A549 (cell line): Measurements from ENCODE around the gene SART3. TPM values are rescaled to one million over a fixed set of nuclear protein-coding genes. Genes with fewer than 3 reads are reported as not detected.
A peak's percentile ranks its signal among the peaks of the same experiment; 100 is the strongest.

Source experiments
- ATAC-seq, 2 experiments: fragments of 200-7000 bp in 1 of 2; fragments of >200 bp in 1 of 2; cut with Nextera tagmentation in 1 of 2; cut with Tn5 transposase in 1 of 2; 3 replicates each; pipeline versions ENCODE4 v1.8.0 to v1.9.1; 2018 to 2020; ENCODE audit warnings: mild to moderate bottlenecking in 1 of 2, moderate library complexity in 1 of 2
- CTCF ChIA-PET: fragments of 300-600 bp; sonication (Branson Sonifier 250); formaldehyde crosslinking; extraction: SDS; loops from one replicate; lab custom pipeline; 2021; ENCODE audit warnings: antibody characterized with exemption, inconsistent platforms; lab: Yijun Ruan, JAX
- POLR2A ChIA-PET: fragments of 350-600 bp; formaldehyde crosslinking; extraction: SDS; loops from one replicate; lab custom pipeline; 2021; ENCODE audit warnings: antibody characterized with exemption, inconsistent platforms; lab: Yijun Ruan, JAX
- DNase-seq, 2 experiments: peaks; one replicate each; pipeline versions ENCODE4 v3.0.0 to v3.0.0-alpha.2; 2011 to 2016; ENCODE audit warnings: low read depth in 1 of 2, low spot score in 1 of 2
- FAIRE-seq: peaks from 2 replicates; lab custom pipeline; 2011; peaks lifted over from hg19 to GRCh38; lab: Jason Lieb, UNC
- H3K27ac ChIP-seq, 2 experiments: fragments of >200 bp; sonication (Bioruptor Twin); formaldehyde crosslinking; 3 replicates each; pipeline ENCODE4 v1.5.1; 2016 to 2017
- H3K4me1 ChIP-seq: fragments of >200 bp; sonication (Bioruptor Twin); formaldehyde crosslinking; 3 replicates; pipeline ENCODE4 v1.6.1; 2016
- H3K4me2 ChIP-seq: fragments of >200 bp; sonication (Bioruptor Twin); formaldehyde crosslinking; 3 replicates; pipeline ENCODE4 v1.6.1; 2016
- H3K4me3 ChIP-seq: fragments of >200 bp; sonication (Bioruptor Twin); formaldehyde crosslinking; 3 replicates; pipeline ENCODE4 v1.5.1; 2016
- H3K9me3 ChIP-seq: fragments of >200 bp; sonication (Bioruptor Twin); formaldehyde crosslinking; 3 replicates; pipeline ENCODE4 v1.6.1; 2016
- CBX8 ChIP-seq: fragments of 200-600 bp; sonication (generic); IDR thresholded peaks from 2 replicates; pipeline ENCODE4 v1.6.1; 2016
- CHD2 ChIP-seq: fragments of 150-350 bp; IDR thresholded peaks from 2 replicates; pipeline ENCODE4 v1.6.1; 2014; ENCODE audit warnings: low read length; ENCODE audit not compliant: partially characterized antibody
- CTCF ChIP-seq: fragments of >200 bp; sonication (Bioruptor Twin); formaldehyde crosslinking; IDR thresholded peaks from 3 replicates; pipeline ENCODE4 v1.5.1; 2016
- E2F6 ChIP-seq: IDR thresholded peaks from 2 replicates; pipeline ENCODE4 v1.6.1; 2012; ENCODE audit warnings: low read depth, borderline replicate concordance
- EHMT2 ChIP-seq: fragments of 200-600 bp; sonication (generic); IDR thresholded peaks from 2 replicates; pipeline ENCODE4 v1.6.1; 2016; ENCODE audit warnings: antibody characterized with exemption, low read depth, mild to moderate bottlenecking, moderate library complexity
- ESRRA ChIP-seq: fragments of 150-350 bp; IDR thresholded peaks from 2 replicates; pipeline ENCODE4 v1.6.1; 2014; ENCODE audit warnings: mild to moderate bottlenecking, low read length, borderline replicate concordance
- FOXS1 ChIP-seq: fragments of 250-450 bp; sonication (Bioruptor Pico); IDR thresholded peaks from 2 replicates; pipeline ENCODE4 v1.5.0; 2020; ENCODE audit warnings: mild to moderate bottlenecking, moderate library complexity
- GATA3 ChIP-seq: IDR thresholded peaks from 2 replicates; pipeline ENCODE4 v1.6.1; 2012; ENCODE audit warnings: borderline replicate concordance
- JUN ChIP-seq, 2 experiments: fragments of >200 bp; sonication (Bioruptor Twin); formaldehyde crosslinking; IDR thresholded peaks; 2 replicates in 1 of 2; 3 replicates in 1 of 2; pipeline ENCODE4 v1.6.1; 2016 to 2017
- JUNB ChIP-seq: fragments of >200 bp; sonication (Bioruptor Twin); formaldehyde crosslinking; IDR thresholded peaks from 2 replicates; pipeline ENCODE4 v1.6.1; 2016
- NFE2L2 ChIP-seq: fragments of 150-350 bp; conservative IDR thresholded peaks from 2 replicates; pipeline ENCODE4 v1.6.1; 2014; ENCODE audit warnings: low read length
- NPAS2 ChIP-seq: fragments of 250-450 bp; sonication (Bioruptor Pico); IDR thresholded peaks from 2 replicates; pipeline ENCODE4 v1.8.0; 2022; ENCODE audit warnings: mild to moderate bottlenecking, moderate library complexity, borderline replicate concordance
- PHF8 ChIP-seq: fragments of 200-600 bp; sonication (generic); IDR thresholded peaks from 2 replicates; pipeline ENCODE4 v1.6.1; 2016; ENCODE audit warnings: low read depth, mild to moderate bottlenecking, antibody characterized with exemption, moderate library complexity, borderline replicate concordance
- POLR2A ChIP-seq: IDR thresholded peaks from 2 replicates; pipeline ENCODE4 v1.6.1; 2012; ENCODE audit warnings: mild to moderate bottlenecking, low read length
- RAD21 ChIP-seq, 2 experiments: fragments of >200 bp in 1 of 2; sonication (Bioruptor Twin) in 1 of 2; formaldehyde crosslinking in 1 of 2; IDR thresholded peaks in 1 of 2; conservative IDR thresholded peaks in 1 of 2; 2 replicates in 1 of 2; 3 replicates in 1 of 2; pipeline ENCODE4 v1.6.1; 2012 to 2018; ENCODE audit warnings: inconsistent platforms in 1 of 2
- RCOR1 ChIP-seq: fragments of 150-350 bp; IDR thresholded peaks from 2 replicates; pipeline ENCODE4 v1.6.1; 2014; ENCODE audit warnings: antibody characterized with exemption, low read length, low read depth
- RFX5 ChIP-seq: fragments of 450-650 bp; IDR thresholded peaks from 2 replicates; pipeline ENCODE4 v1.7.1; 2014; ENCODE audit warnings: antibody characterized with exemption, mild to moderate bottlenecking, moderate library complexity
- SMC3 ChIP-seq: fragments of >200 bp; sonication (Bioruptor Twin); formaldehyde crosslinking; IDR thresholded peaks from 3 replicates; pipeline ENCODE4 v1.6.1; 2018; ENCODE audit warnings: inconsistent platforms
- TP53 ChIP-seq: fragments of 250-450 bp; sonication (Bioruptor Pico); IDR thresholded peaks from 2 replicates; pipeline ENCODE4 v1.5.0; 2021; ENCODE audit warnings: mild to moderate bottlenecking, moderate library complexity
- ZFP36 ChIP-seq: fragments of 450-650 bp; IDR thresholded peaks from 2 replicates; pipeline ENCODE4 v1.6.1; 2014; ENCODE audit warnings: borderline replicate concordance; ENCODE audit not compliant: partially characterized antibody
- ZNF302 ChIP-seq: fragments of 250-450 bp; sonication (Bioruptor Pico); IDR thresholded peaks from 2 replicates; pipeline ENCODE4 v1.9.0; 2021; ENCODE audit warnings: inconsistent platforms, mild to moderate bottlenecking, moderate library complexity
- ZSCAN20 ChIP-seq: fragments of 250-450 bp; sonication (Bioruptor Pico); IDR thresholded peaks from 2 replicates; pipeline ENCODE4 v1.8.0; 2022; ENCODE audit warnings: mild to moderate bottlenecking, moderate library complexity
- WGBS: methylation state at CpG from one replicate; pipeline ENCODE4 v1.1.6; 2017; ENCODE audit errors: missing lambda C conversion rate; 5-methylcytosine and 5-hydroxymethylcytosine counted together
- polyA plus RNA-seq, 4 experiments: library from polyadenylated mRNA; depleted of rRNA in 3 of 4; stranded (reverse); fragments of >200 nt; fragmentation: RNase III in 1 of 4; extraction: RNeasy Plus Mini Kit Qiagen cat#74134 plus additional on column Dnase treatment in 1 of 4; gene quantifications; 2 replicates in 3 of 4; 3 replicates in 1 of 4; pipeline ENCODE4 v1.2.3, GENCODE V29; 2011 to 2017
- TF ChIP-seq, protein P1 (sequence below): IDR thresholded peaks from 2 replicates; pipeline ENCODE4 v1.6.1; 2012

Gene SART3
- polyA plus RNA-seq, 2 of the 4 experiments (the other 2 are of a cell fraction), result 52.7 to 77.2 TPM

DNA sequence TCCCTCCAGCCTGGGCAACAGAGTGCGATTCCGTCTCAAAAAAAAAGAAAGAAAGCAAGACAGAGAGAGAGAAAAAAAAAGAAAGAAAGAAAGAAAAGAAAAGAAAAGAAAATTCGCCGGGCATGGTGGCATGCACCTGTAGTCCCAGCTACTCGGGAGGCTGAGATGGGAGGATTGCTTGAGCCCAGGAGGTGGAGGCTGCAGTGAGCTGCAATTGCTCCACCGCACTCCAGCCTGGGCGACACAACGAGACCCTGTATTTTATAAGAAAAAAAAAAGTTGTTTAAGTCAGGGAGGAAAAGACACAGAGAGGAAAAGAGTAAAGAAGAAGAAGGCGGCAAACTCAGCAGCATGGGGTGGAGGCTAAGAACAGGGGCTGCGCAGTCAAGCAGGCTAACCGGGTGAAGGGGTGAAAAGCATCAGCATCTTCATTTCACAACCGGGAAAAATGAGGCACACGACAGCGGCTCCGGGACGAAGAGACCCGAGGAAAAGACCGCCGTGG lies 46.5 kb downstream of the SART3 start:
- no peak overlapping the region; a peak in 1 of 6 replicates for H3K27ac ChIP-seq
- FAIRE-seq, result no peak
- 26% methylated on average over 19 of the region's 19 CpGs for WGBS
- no peak for DNase-seq
- TF ChIP-seq PHF8, result no peak
- TF ChIP-seq EHMT2, result no peak
- TF ChIP-seq CTCF, result no peak
- TF ChIP-seq, protein P1, sequence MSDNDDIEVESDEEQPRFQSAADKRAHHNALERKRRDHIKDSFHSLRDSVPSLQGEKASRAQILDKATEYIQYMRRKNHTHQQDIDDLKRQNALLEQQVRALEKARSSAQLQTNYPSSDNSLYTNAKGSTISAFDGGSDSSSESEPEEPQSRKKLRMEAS, result no peak
- TF ChIP-seq TP53 (CRISPR knock-in tag), result no peak
- TF ChIP-seq FOXS1 (CRISPR knock-in tag), result no peak
- peak; percentile 35; the same call in 1 of the 2 replicates for TF ChIP-seq ZNF302
- peak overlapping the region; percentile 58 for H3K4me2 ChIP-seq
- H3K9me3 ChIP-seq, result 0 out of 3 replicates have a peak, but pooled peaks cover 6% of the 10 kb centered on the region
- peak; percentile 5 to 24; a peak in 5 of 6 replicates for ATAC-seq
- no peaks in the 10 kb centered on the region; the same call in 2 of the 3 replicates for H3K4me1 ChIP-seq
- CTCF ChIA-PET, result interaction anchor here (0.6 to 10.8 kb wide), 8 partner anchors 8 to 523 kb away, joined by 3 to 113 read pairs (median 3); no protein-coding TSS in a partner anchor
- peak overlapping the region; percentile 27 for H3K4me3 ChIP-seq
- POLR2A ChIA-PET, result no interaction called here

- no peak for TF ChIP-seq NFE2L2
- no peak for TF ChIP-seq POLR2A
- no peak for TF ChIP-seq E2F6
- no peak for TF ChIP-seq ESRRA
- TF ChIP-seq SMC3, result peak; percentile 75
- TF ChIP-seq ZFP36, result no peak
- TF ChIP-seq NPAS2, result no peak
- TF ChIP-seq GATA3, result no peak
- TF ChIP-seq RAD21 (conservative IDR thresholded peaks at IDR 0.05 in 1 of 2, IDR thresholded peaks at IDR 0.05 in 1 of 2), result peak; percentile 75 to 85
- TF ChIP-seq RCOR1, result no peak
- TF ChIP-seq CHD2, result no peak
- TF ChIP-seq JUNB, result no peak
- TF ChIP-seq JUN (IDR thresholded peaks at IDR 0.05), result no peak
- TF ChIP-seq CBX8, result no peak
- no peak for TF ChIP-seq RFX5
- TF ChIP-seq CTCF, result peak; percentile 91
- TF ChIP-seq ZSCAN20 (CRISPR knock-in tag), result no peak
- CTCF ChIA-PET, result interaction anchor here (0.6 to 10.8 kb wide), 31 partner anchors 12 to 594 kb away, joined by 3 to 113 read pairs (median 4); no protein-coding TSS in a partner anchor
- FAIRE-seq (no peak), DNase-seq (peak; percentile 67 to 79), ATAC-seq (peak in 1 of 2 experiments; percentile 5; a peak in 1 of 6 replicates)
- H3K4me2 ChIP-seq, result peak overlapping the region; percentile 78
- POLR2A ChIA-PET, result interaction anchor here (0.6 kb wide), 1 partner anchor 442 kb away, joined by 5 read pairs; no protein-coding TSS in a partner anchor
- peaks cover 9% of the 10 kb centered on the region; the same call in 1 of the 3 replicates for H3K9me3 ChIP-seq
- H3K4me1 ChIP-seq, result no peaks in the 10 kb centered on the region; the same call in 2 of the 3 replicates
- WGBS, result 20% methylated on average over 15 of the region's 15 CpGs
- H3K4me3 ChIP-seq, result 0 out of 3 replicates have a peak overlapping the region, but pooled peaks have one; percentile 10
- no peak overlapping the region for H3K27ac ChIP-seq
These were observed 49.1 kb downstream of the SART3 start for GRCh38 chr12:108511633-108512540.
